GM23338 (cell line): ENCODE data around the gene MCM7. TPM values are rescaled to one million over a fixed set of nuclear protein-coding genes. Genes with fewer than 3 reads are reported as not detected.

Experiments used
- ATAC-seq: fragments of 200-7000 bp; cut with Tn5 transposase; 3 replicates; pipeline ENCODE4 v1.9.1; 2020
- DNase-seq: peaks from one replicate; pipeline ENCODE4 v3.0.0-alpha.2; 2015; ENCODE audit warnings: low spot score
- H2AFZ ChIP-seq: fragments of 200-600 bp; sonication (generic); 2 replicates; pipeline ENCODE4 v1.8.0; 2016; ENCODE audit warnings: antibody characterized with exemption, mild to moderate bottlenecking, moderate library complexity
- H3F3A ChIP-seq: fragments of 200-600 bp; sonication (generic); replicated peaks from 2 replicates; pipeline ENCODE4 v1.8.0; 2017; ENCODE audit warnings: antibody characterized with exemption, mixed run types, low read depth
- H3K27ac ChIP-seq: fragments of 200-600 bp; sonication (generic); 2 replicates; pipeline ENCODE4 v1.6.1; 2016; ENCODE audit warnings: low read depth
- H3K27me3 ChIP-seq: fragments of 200-600 bp; sonication (generic); 2 replicates; pipeline ENCODE4 v1.8.0; 2016; ENCODE audit warnings: mild to moderate bottlenecking, mixed run types, moderate library complexity; ENCODE audit not compliant: insufficient read depth
- H3K36me3 ChIP-seq: fragments of 200-600 bp; sonication (generic); 2 replicates; pipeline ENCODE4 v1.8.0; 2016; ENCODE audit warnings: mild to moderate bottlenecking; ENCODE audit not compliant: insufficient read depth
- H3K4me1 ChIP-seq: fragments of 200-600 bp; sonication (generic); 2 replicates; pipeline ENCODE4 v1.8.0; 2016; ENCODE audit warnings: mild to moderate bottlenecking, moderate library complexity; ENCODE audit not compliant: insufficient read depth
- H3K4me2 ChIP-seq: fragments of 200-600 bp; sonication (generic); 2 replicates; pipeline ENCODE4 v1.7.1; 2017; ENCODE audit warnings: mixed run types
- H3K4me3 ChIP-seq: fragments of 200-600 bp; sonication (generic); 2 replicates; pipeline ENCODE4 v1.6.1; 2016; ENCODE audit warnings: mixed run types
- H3K79me2 ChIP-seq: fragments of 200-600 bp; sonication (generic); replicated peaks from 2 replicates; pipeline ENCODE4 v1.8.0; 2017; ENCODE audit warnings: mild to moderate bottlenecking; ENCODE audit not compliant: insufficient read depth
- H3K9me2 ChIP-seq: fragments of 200-600 bp; sonication (generic); 2 replicates; pipeline ENCODE4 v1.8.0; 2017; ENCODE audit not compliant: insufficient read depth
- H4K20me1 ChIP-seq: fragments of 200-600 bp; sonication (generic); replicated peaks from 2 replicates; pipeline ENCODE4 v1.8.0; 2017; ENCODE audit warnings: mild to moderate bottlenecking; ENCODE audit not compliant: insufficient read depth
- H3K27ac Mint-ChIP-seq: 2 replicates; pipeline ENCODE4 v1.8.0; 2020; ENCODE audit warnings: inconsistent platforms, mild to moderate bottlenecking, moderate library complexity, mixed read lengths
- H3K27me3 Mint-ChIP-seq: 3 replicates; pipeline ENCODE4 v1.8.0; 2022; ENCODE audit warnings: low read depth, mild to moderate bottlenecking, moderate library complexity, mixed read lengths, inconsistent platforms; ENCODE audit not compliant: insufficient read depth, poor library complexity
- H3K36me3 Mint-ChIP-seq: 3 replicates; pipeline ENCODE4 v1.8.0; 2021; ENCODE audit warnings: low read depth, mild to moderate bottlenecking, inconsistent platforms, moderate library complexity, mixed read lengths
- H3K4me1 Mint-ChIP-seq: 3 replicates; pipeline ENCODE4 v1.8.0; 2020; ENCODE audit warnings: mild to moderate bottlenecking, inconsistent platforms, mixed read lengths
- H3K4me3 Mint-ChIP-seq: 3 replicates; pipeline ENCODE4 v1.8.0; 2021; ENCODE audit warnings: moderate library complexity, mild to moderate bottlenecking, inconsistent platforms, mixed read lengths
- H3K9me3 Mint-ChIP-seq: 3 replicates; pipeline ENCODE4 v1.8.0; 2020; ENCODE audit warnings: moderate library complexity, mild to moderate bottlenecking, inconsistent platforms, mixed read lengths
- EZH2 ChIP-seq: fragments of 200-600 bp; sonication (generic); IDR thresholded peaks from one replicate; pipeline ENCODE4 v1.8.0; 2017; ENCODE audit warnings: antibody characterized with exemption, mild to moderate bottlenecking, low read depth; ENCODE audit not compliant: unreplicated experiment
- JUNB ChIP-seq: IDR thresholded peaks from one replicate; pipeline ENCODE4 v1.6.1; 2016; ENCODE audit warnings: antibody characterized with exemption; ENCODE audit not compliant: unreplicated experiment
- NANOG ChIP-seq: IDR thresholded peaks from 2 replicates; pipeline ENCODE4 v1.6.1; 2016; ENCODE audit warnings: antibody characterized with exemption, borderline replicate concordance
- POLR2AphosphoS5 ChIP-seq: IDR thresholded peaks from 2 replicates; pipeline ENCODE4 v1.6.1; 2016; ENCODE audit warnings: antibody characterized with exemption, low read depth
- STAT1 ChIP-seq: IDR thresholded peaks from one replicate; pipeline ENCODE4 v1.6.1; 2016; ENCODE audit warnings: antibody characterized with exemption; ENCODE audit not compliant: unreplicated experiment
- ZNF114 ChIP-seq: fragments of 250-450 bp; sonication (Bioruptor Pico); IDR thresholded peaks from 2 replicates; pipeline ENCODE4 v1.5.0; 2020; ENCODE audit warnings: mild to moderate bottlenecking, moderate library complexity
- ZNF331 ChIP-seq: fragments of 250-450 bp; sonication (Bioruptor Pico); IDR thresholded peaks from 2 replicates; pipeline ENCODE4 v1.5.0; 2020; ENCODE audit warnings: low read depth, mild to moderate bottlenecking, moderate library complexity
- polyA plus RNA-seq: library from polyadenylated mRNA; unstranded; fragments of >200 nt; fragmentation: Nextera tagmentation; extraction: Ambion mirVana; gene quantifications from 2 replicates; pipeline ENCODE4 v1.2.1, GENCODE V29; 2016
- total RNA-seq: library from RNA; depleted of rRNA; stranded (reverse); fragments of >200 nt; shearing (Covaris generic); gene quantifications from 2 replicates; pipeline ENCODE4 v1.2.3, GENCODE V29; 2014
- TF ChIP-seq, protein P1 (sequence below): IDR thresholded peaks from one replicate; pipeline ENCODE4 v1.6.1; 2018; ENCODE audit warnings: antibody characterized with exemption; ENCODE audit not compliant: unreplicated experiment
- TF ChIP-seq, protein P2 (sequence below): IDR thresholded peaks from 2 replicates; pipeline ENCODE4 v1.6.1; 2016; ENCODE audit warnings: antibody characterized with exemption
- TF ChIP-seq, protein P3 (sequence below), 2 experiments: fragments of 200-600 bp in 1 of 2; sonication (generic) in 1 of 2; conservative IDR thresholded peaks; 2 replicates each; pipeline versions ENCODE4 v1.5.1 to v1.6.1; 2016 to 2017; ENCODE audit warnings: antibody characterized with exemption in 2 of 2, low read depth in 2 of 2, mild to moderate bottlenecking in 2 of 2, moderate library complexity in 1 of 2

The MCM7 gene
- total and polyA plus RNA-seq, 2 experiments from 2014 or later, result 140 to 285 TPM

DNA sequence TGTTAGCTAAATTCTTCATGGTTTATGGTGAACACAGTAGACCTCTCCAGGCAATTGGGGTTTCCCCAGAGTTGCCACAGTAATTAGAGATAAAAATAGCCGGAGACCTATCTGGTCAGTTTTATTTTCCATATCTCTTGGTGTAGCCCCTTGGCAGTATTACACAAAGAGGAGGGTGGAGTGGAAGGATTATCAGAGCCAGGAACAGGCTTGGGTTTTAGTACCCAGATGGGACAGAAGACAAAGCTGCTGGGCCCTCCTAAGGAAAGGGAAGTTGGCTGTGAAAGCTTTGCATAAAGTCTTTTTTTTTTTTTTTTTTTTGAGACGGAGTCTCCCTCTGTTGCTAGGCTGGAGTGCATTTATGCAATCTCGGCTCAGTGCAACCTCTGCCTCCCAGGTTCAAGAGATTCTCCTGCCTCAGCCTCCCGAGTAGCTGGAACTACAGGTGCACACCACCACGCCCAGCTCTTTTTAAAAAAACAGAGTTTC is 41.9 kb downstream of the MCM7 start (continued):
- TF ChIP-seq, protein P1, sequence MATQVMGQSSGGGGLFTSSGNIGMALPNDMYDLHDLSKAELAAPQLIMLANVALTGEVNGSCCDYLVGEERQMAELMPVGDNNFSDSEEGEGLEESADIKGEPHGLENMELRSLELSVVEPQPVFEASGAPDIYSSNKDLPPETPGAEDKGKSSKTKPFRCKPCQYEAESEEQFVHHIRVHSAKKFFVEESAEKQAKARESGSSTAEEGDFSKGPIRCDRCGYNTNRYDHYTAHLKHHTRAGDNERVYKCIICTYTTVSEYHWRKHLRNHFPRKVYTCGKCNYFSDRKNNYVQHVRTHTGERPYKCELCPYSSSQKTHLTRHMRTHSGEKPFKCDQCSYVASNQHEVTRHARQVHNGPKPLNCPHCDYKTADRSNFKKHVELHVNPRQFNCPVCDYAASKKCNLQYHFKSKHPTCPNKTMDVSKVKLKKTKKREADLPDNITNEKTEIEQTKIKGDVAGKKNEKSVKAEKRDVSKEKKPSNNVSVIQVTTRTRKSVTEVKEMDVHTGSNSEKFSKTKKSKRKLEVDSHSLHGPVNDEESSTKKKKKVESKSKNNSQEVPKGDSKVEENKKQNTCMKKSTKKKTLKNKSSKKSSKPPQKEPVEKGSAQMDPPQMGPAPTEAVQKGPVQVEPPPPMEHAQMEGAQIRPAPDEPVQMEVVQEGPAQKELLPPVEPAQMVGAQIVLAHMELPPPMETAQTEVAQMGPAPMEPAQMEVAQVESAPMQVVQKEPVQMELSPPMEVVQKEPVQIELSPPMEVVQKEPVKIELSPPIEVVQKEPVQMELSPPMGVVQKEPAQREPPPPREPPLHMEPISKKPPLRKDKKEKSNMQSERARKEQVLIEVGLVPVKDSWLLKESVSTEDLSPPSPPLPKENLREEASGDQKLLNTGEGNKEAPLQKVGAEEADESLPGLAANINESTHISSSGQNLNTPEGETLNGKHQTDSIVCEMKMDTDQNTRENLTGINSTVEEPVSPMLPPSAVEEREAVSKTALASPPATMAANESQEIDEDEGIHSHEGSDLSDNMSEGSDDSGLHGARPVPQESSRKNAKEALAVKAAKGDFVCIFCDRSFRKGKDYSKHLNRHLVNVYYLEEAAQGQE, result no peak
- no peak for TF ChIP-seq ZNF114
- no peak for TF ChIP-seq POLR2AphosphoS5
- TF ChIP-seq, protein P2, sequence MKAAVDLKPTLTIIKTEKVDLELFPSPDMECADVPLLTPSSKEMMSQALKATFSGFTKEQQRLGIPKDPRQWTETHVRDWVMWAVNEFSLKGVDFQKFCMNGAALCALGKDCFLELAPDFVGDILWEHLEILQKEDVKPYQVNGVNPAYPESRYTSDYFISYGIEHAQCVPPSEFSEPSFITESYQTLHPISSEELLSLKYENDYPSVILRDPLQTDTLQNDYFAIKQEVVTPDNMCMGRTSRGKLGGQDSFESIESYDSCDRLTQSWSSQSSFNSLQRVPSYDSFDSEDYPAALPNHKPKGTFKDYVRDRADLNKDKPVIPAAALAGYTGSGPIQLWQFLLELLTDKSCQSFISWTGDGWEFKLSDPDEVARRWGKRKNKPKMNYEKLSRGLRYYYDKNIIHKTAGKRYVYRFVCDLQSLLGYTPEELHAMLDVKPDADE, result no peak
- TF ChIP-seq STAT1, result no peak
- no peak for TF ChIP-seq ZNF331
- no peak for TF ChIP-seq NANOG

DNA sequence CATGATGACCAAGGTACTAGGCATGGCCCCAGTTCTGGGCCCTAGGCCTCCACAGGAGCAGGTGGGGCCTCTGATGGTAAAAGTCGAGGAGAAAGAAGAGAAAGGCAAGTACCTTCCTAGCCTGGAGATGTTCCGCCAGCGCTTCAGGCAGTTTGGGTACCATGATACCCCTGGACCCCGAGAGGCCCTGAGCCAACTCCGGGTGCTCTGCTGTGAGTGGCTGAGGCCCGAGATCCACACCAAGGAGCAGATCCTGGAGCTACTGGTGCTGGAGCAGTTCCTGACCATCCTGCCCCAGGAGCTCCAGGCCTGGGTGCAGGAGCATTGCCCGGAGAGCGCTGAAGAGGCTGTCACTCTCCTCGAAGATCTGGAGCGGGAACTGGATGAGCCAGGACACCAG is 44.2 kb downstream of the MCM7 start:
- ATAC-seq (no peak), DNase-seq (no peak)
- Histone ChIP-seq H3K36me3 (peaks cover 27% of the 10 kb centered on the region), H3K79me2 (peaks cover 14% of the 10 kb centered on the region), H2AFZ (no peak overlapping the region), H3F3A (0 out of 2 replicates have a peak, but pooled peaks cover 2% of the 10 kb centered on the region), H3K4me2 (no peak overlapping the region), H3K27me3 (no peaks in the 10 kb centered on the region), H3K4me1 (no peaks in the 10 kb centered on the region), H3K9me2 (no peaks in the 10 kb centered on the region), H3K4me3 (no peak overlapping the region), H3K27ac (no peak overlapping the region), H4K20me1 (0 out of 2 replicates have a peak, but pooled peaks cover 6% of the 10 kb centered on the region)
- Mint-ChIP-seq H3K27me3 (peaks cover 4% of the 10 kb centered on the region), H3K27ac (no peak overlapping the region), H3K4me1 (no peaks in the 10 kb centered on the region), H3K4me3 (no peak overlapping the region), H3K9me3 (no peaks in the 10 kb centered on the region), H3K36me3 (peaks cover 58% of the 10 kb centered on the region)
- no peak for TF ChIP-seq EZH2
- no peak for TF ChIP-seq POLR2AphosphoS5
- TF ChIP-seq, protein P2, result no peak
- no peak for TF ChIP-seq JUNB
- TF ChIP-seq, protein P1, result no peak
- TF ChIP-seq STAT1, result no peak
- TF ChIP-seq, protein P3, sequence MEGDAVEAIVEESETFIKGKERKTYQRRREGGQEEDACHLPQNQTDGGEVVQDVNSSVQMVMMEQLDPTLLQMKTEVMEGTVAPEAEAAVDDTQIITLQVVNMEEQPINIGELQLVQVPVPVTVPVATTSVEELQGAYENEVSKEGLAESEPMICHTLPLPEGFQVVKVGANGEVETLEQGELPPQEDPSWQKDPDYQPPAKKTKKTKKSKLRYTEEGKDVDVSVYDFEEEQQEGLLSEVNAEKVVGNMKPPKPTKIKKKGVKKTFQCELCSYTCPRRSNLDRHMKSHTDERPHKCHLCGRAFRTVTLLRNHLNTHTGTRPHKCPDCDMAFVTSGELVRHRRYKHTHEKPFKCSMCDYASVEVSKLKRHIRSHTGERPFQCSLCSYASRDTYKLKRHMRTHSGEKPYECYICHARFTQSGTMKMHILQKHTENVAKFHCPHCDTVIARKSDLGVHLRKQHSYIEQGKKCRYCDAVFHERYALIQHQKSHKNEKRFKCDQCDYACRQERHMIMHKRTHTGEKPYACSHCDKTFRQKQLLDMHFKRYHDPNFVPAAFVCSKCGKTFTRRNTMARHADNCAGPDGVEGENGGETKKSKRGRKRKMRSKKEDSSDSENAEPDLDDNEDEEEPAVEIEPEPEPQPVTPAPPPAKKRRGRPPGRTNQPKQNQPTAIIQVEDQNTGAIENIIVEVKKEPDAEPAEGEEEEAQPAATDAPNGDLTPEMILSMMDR (conservative IDR thresholded peaks at IDR 0.05; ENCODE audit: low read depth in 2 of 2), result no peak
